Measurements from ENCODE around the gene SUV39H1. TPM values are rescaled to one million over a fixed set of nuclear protein-coding genes. Genes with fewer than 3 reads are reported as not detected.

Gene SUV39H1
- total and polyA plus RNA-seq, 4 donors: 3.2 to 5.8 (median 3.7) TPM

- no peaks in the 10 kb centered on the region for H3K4me1 ChIP-seq (ENCODE audit: control insufficient read depth in 4 of 4, insufficient read depth in 4 of 4, low read length in 3 of 4)
Measured at GRCh38 chrX:48721916-48722315, 25.4 kb downstream of the SUV39H1 start.

More at GRCh38 chrX:48721916-48722315, 25.4 kb downstream of the SUV39H1 start:
- Histone ChIP-seq H3K9me3 (ENCODE audit: control insufficient read depth in 4 of 4, low read length in 3 of 4) (peaks cover 0 to 2% (median 0%) of the 10 kb centered on the region in 4 donors), H3K36me3 (ENCODE audit: control insufficient read depth in 4 of 4, insufficient read depth in 3 of 4, low read depth in 1 of 4, low read length in 3 of 4) (no peaks in the 10 kb centered on the region), H3K27me3 (ENCODE audit: control insufficient read depth in 4 of 4, insufficient read depth in 4 of 4, low read length in 3 of 4) (no peaks in the 10 kb centered on the region), H3K4me3 (ENCODE audit: low read depth in 1 of 3, low read length in 3 of 3) (no peak overlapping the region), H3K9ac (ENCODE audit: low read depth in 1 of 2, low read length in 2 of 2) (no peak overlapping the region), H3K27ac (ENCODE audit: low read depth in 1 of 2, low read length in 2 of 2) (no peak overlapping the region)
- TF ChIP-seq TAF1 (conservative IDR thresholded peaks at IDR 0.05) (no peak), GABPA (IDR thresholded peaks at IDR 0.05 in 1 of 2, conservative IDR thresholded peaks at IDR 0.05 in 1 of 2) (no peak), ZBTB33 (IDR thresholded peaks at IDR 0.05) (no peak), MAX (IDR thresholded peaks at IDR 0.05) (no peak), CTCF (IDR thresholded peaks at IDR 0.05; ENCODE audit: low read depth, low read length, missing input control) (no peak), JUND (IDR thresholded peaks at IDR 0.05) (no peak), EGR1 (IDR thresholded peaks at IDR 0.05; ENCODE audit: low read depth in 2 of 2) (no peak), ATF3 (IDR thresholded peaks at IDR 0.05) (no peak), YY1 (IDR thresholded peaks at IDR 0.05) (no peak), FOXA2 (IDR thresholded peaks at IDR 0.05) (no peak), FOXA1 (IDR thresholded peaks at IDR 0.05) (no peak), SP1 (IDR thresholded peaks at IDR 0.05) (no peak), HNF4G (IDR thresholded peaks at IDR 0.05) (no peak), RXRA (IDR thresholded peaks at IDR 0.05) (no peak), RAD21 (IDR thresholded peaks at IDR 0.05) (no peak), HNF4A (conservative IDR thresholded peaks at IDR 0.05) (no peak), NR2F2 (IDR thresholded peaks at IDR 0.05) (no peak), REST (IDR thresholded peaks at IDR 0.05) (no peak)
- no peak for DNase-seq (ENCODE audit: low spot score)
